GM23248 (cell line): ENCODE data around the gene JADE2. TPM values are rescaled to one million over a fixed set of nuclear protein-coding genes. Genes with fewer than 3 reads are reported as not detected.

Experiments
- DNase-seq: peaks from one replicate; pipeline ENCODE4 v3.0.0-alpha.2; 2015
- H2AFZ ChIP-seq: fragments of 200-600 bp; sonication (generic); 2 replicates; pipeline ENCODE4 v1.6.1; 2016; ENCODE audit warnings: antibody characterized with exemption
- H3F3A ChIP-seq: fragments of 200-600 bp; sonication (generic); 2 replicates; pipeline ENCODE4 v1.6.1; 2016; ENCODE audit warnings: mild to moderate bottlenecking, antibody characterized with exemption, mixed run types; ENCODE audit not compliant: insufficient read depth
- H3K27ac ChIP-seq: fragments of 200-600 bp; sonication (generic); 2 replicates; pipeline ENCODE4 v1.5.1; 2016; ENCODE audit warnings: mild to moderate bottlenecking
- H3K27me3 ChIP-seq: fragments of 200-600 bp; sonication (generic); replicated peaks from 2 replicates; pipeline ENCODE4 v1.6.1; 2016; ENCODE audit warnings: mild to moderate bottlenecking; ENCODE audit not compliant: insufficient read depth
- H3K36me3 ChIP-seq: fragments of 200-600 bp; sonication (generic); 2 replicates; pipeline ENCODE4 v1.6.1; 2016; ENCODE audit warnings: low read depth, mild to moderate bottlenecking
- H3K4me1 ChIP-seq: fragments of 200-600 bp; sonication (generic); 2 replicates; pipeline ENCODE4 v1.6.1; 2016; ENCODE audit warnings: mild to moderate bottlenecking; ENCODE audit not compliant: insufficient read depth
- H3K4me2 ChIP-seq: fragments of 200-600 bp; sonication (generic); one replicate; pipeline ENCODE4 v1.6.1; 2016; ENCODE audit warnings: mild to moderate bottlenecking; ENCODE audit not compliant: unreplicated experiment
- H3K4me3 ChIP-seq: fragments of 200-600 bp; sonication (generic); 2 replicates; pipeline ENCODE4 v1.5.1; 2016; ENCODE audit warnings: mild to moderate bottlenecking
- H3K79me2 ChIP-seq: fragments of 200-600 bp; sonication (generic); 2 replicates; pipeline ENCODE4 v1.6.1; 2016; ENCODE audit warnings: mild to moderate bottlenecking; ENCODE audit not compliant: insufficient read depth
- H3K9ac ChIP-seq: fragments of 200-600 bp; sonication (generic); 2 replicates; pipeline ENCODE4 v1.6.1; 2016; ENCODE audit warnings: mild to moderate bottlenecking
- H3K9me2 ChIP-seq: fragments of 200-600 bp; sonication (generic); 2 replicates; pipeline ENCODE4 v1.6.1; 2016; ENCODE audit warnings: mixed run types, mild to moderate bottlenecking, moderate library complexity; ENCODE audit not compliant: insufficient read depth
- H3K9me3 ChIP-seq: fragments of 200-600 bp; sonication (generic); one replicate; pipeline ENCODE4 v1.6.1; 2017; ENCODE audit warnings: low read depth
- H4K20me1 ChIP-seq: fragments of 200-600 bp; sonication (generic); 2 replicates; pipeline ENCODE4 v1.6.0; 2016; ENCODE audit not compliant: insufficient read depth
- EZH2 ChIP-seq: fragments of 200-600 bp; sonication (generic); IDR thresholded peaks from 2 replicates; pipeline ENCODE4 v1.6.1; 2018; ENCODE audit warnings: antibody characterized with exemption, mild to moderate bottlenecking; ENCODE audit not compliant: insufficient read depth, poor library complexity, severe bottlenecking
- EZH2phosphoT487 ChIP-seq: fragments of 200-600 bp; sonication (generic); IDR thresholded peaks from 2 replicates; pipeline ENCODE4 v1.6.1; 2018; ENCODE audit warnings: antibody characterized with exemption, moderate library complexity, mild to moderate bottlenecking, low read depth; ENCODE audit not compliant: insufficient read depth
- WGBS, 2 experiments: methylation state at CpG; one replicate each; pipeline ENCODE4 v1.1.6; 2015 to 2017; ENCODE audit warnings: low lambda C conversion rate in 2 of 2, low coverage in 1 of 2; ENCODE audit errors: missing lambda C conversion rate in 2 of 2; 5-methylcytosine and 5-hydroxymethylcytosine counted together
- in situ Hi-C: fragments of 300-500 bp; cut with MboI; formaldehyde crosslinking; loops from 2 replicates; pipeline ENCODE4 v1.15.0; 2020
- polyA plus RNA-seq: library from polyadenylated mRNA; unstranded; fragments of >200 nt; fragmentation: Nextera tagmentation; extraction: Ambion mirVana; gene quantifications from 2 replicates; pipeline ENCODE4 v1.2.1, GENCODE V29; 2016
- total RNA-seq: library from RNA; depleted of rRNA; stranded (reverse); fragments of >200 nt; shearing (Covaris generic); gene quantifications from 2 replicates; pipeline ENCODE4 v1.2.3, GENCODE V29; 2014

The JADE2 gene
- total and polyA plus RNA-seq, 2 experiments from 2014 or later = 7.1 to 18.0 TPM

GRCh38 chr5:134584662-134585061, 59.2 kb downstream of the JADE2 start:
- no peak overlapping the region for H2AFZ ChIP-seq
- H3K79me2 ChIP-seq = no peaks in the 10 kb centered on the region
- H3K9me2 ChIP-seq = no peaks in the 10 kb centered on the region
- H3K27me3 ChIP-seq = no peaks in the 10 kb centered on the region
- H3K9me3 ChIP-seq = no peaks in the 10 kb centered on the region
- no peak overlapping the region for H3K4me2 ChIP-seq
- in situ Hi-C loops = loop anchor here (10.0 to 25.0 kb wide), 2 partner anchors 280 to 397 kb away; partner anchors contain the start of gene SKP1
- peaks cover 4% of the 10 kb centered on the region for H3K36me3 ChIP-seq
- DNase-seq = no peak
- no peak overlapping the region for H3K4me3 ChIP-seq
- H4K20me1 ChIP-seq = no peaks in the 10 kb centered on the region
- no peak overlapping the region for H3K27ac ChIP-seq
- 0 out of 2 replicates have a peak, but pooled peaks cover 3% of the 10 kb centered on the region for H3F3A ChIP-seq
- TF ChIP-seq EZH2phosphoT487 (no peak), EZH2 (no peak)
- WGBS, 2 experiments = 56 to 63% methylated on average over 3 of the region's 3 CpGs
- H3K4me1 ChIP-seq = no peaks in the 10 kb centered on the region
- H3K9ac ChIP-seq = no peak overlapping the region

GRCh38 chr5:134585966-134586365, 60.5 kb downstream of the JADE2 start:
- Histone ChIP-seq H2AFZ (no peak overlapping the region), H3K9me2 (no peaks in the 10 kb centered on the region), H3K4me1 (no peaks in the 10 kb centered on the region), H3K27me3 (no peaks in the 10 kb centered on the region), H4K20me1 (no peaks in the 10 kb centered on the region), H3F3A (no peaks in the 10 kb centered on the region), H3K4me3 (no peak overlapping the region), H3K9me3 (no peaks in the 10 kb centered on the region), H3K9ac (no peak overlapping the region), H3K36me3 (no peaks in the 10 kb centered on the region; the same call in 1 of the 2 replicates), H3K4me2 (no peak overlapping the region), H3K27ac (no peak overlapping the region), H3K79me2 (no peaks in the 10 kb centered on the region)
- no peak for TF ChIP-seq EZH2
- no peak for TF ChIP-seq EZH2phosphoT487
- DNase-seq = no peak
- WGBS, 2 experiments = 81 to 88% methylated on average over 2 of the region's 2 CpGs
- in situ Hi-C loops = loop anchor here (10.0 to 25.0 kb wide), 2 partner anchors 281 to 399 kb away; partner anchors contain the start of gene SKP1

- no peak for TF ChIP-seq EZH2phosphoT487
- no peak for TF ChIP-seq EZH2
Observed at GRCh38 chr5:134586866-134587524, 61.5 kb downstream of the JADE2 start.

GRCh38 chr5:134590992-134591659, 65.7 kb downstream of the JADE2 start:
- 73 to 74% methylated on average over 5 of the region's 5 CpGs for WGBS, 2 experiments
- no peaks in the 10 kb centered on the region for H3K36me3 ChIP-seq
- peaks cover 8% of the 10 kb centered on the region; the same call in 1 of the 2 replicates for H3K4me1 ChIP-seq
- TF ChIP-seq EZH2phosphoT487 (no peak), EZH2 (no peak)
- H3K9ac ChIP-seq = no peak overlapping the region
- H4K20me1 ChIP-seq = no peaks in the 10 kb centered on the region
- in situ Hi-C loops = loop anchor here (25.0 kb wide), 1 partner anchor 404 kb away; the partner anchor contains the start of gene SKP1
- H3K9me3 ChIP-seq = no peaks in the 10 kb centered on the region
- DNase-seq = no peak
- H3K9me2 ChIP-seq = no peaks in the 10 kb centered on the region
- no peak overlapping the region for H2AFZ ChIP-seq
- H3K27me3 ChIP-seq = no peaks in the 10 kb centered on the region
- no peak overlapping the region for H3K4me3 ChIP-seq
- no peaks in the 10 kb centered on the region for H3F3A ChIP-seq
- H3K27ac ChIP-seq = no peak overlapping the region
- no peaks in the 10 kb centered on the region for H3K79me2 ChIP-seq
- no peak overlapping the region for H3K4me2 ChIP-seq

More at GRCh38 chr5:134586866-134587524, 61.5 kb downstream of the JADE2 start:
- WGBS, 2 experiments = 18 to 20% methylated on average over 12 to 13 of the region's 13 CpGs
- no peak overlapping the region for H3K27ac ChIP-seq
- no peaks in the 10 kb centered on the region for H3K9me3 ChIP-seq
- H3K4me1 ChIP-seq = no peaks in the 10 kb centered on the region
- H3K4me2 ChIP-seq = no peak overlapping the region
- no peaks in the 10 kb centered on the region for H3K9me2 ChIP-seq
- no peaks in the 10 kb centered on the region for H3K36me3 ChIP-seq
- H3K27me3 ChIP-seq = no peaks in the 10 kb centered on the region
- H2AFZ ChIP-seq = peak overlapping the region; percentile 95
- in situ Hi-C loops = loop anchor here (10.0 to 25.0 kb wide), 2 partner anchors 282 to 400 kb away; partner anchors contain the start of gene SKP1
- H3K9ac ChIP-seq = no peak overlapping the region
- H3F3A ChIP-seq = no peaks in the 10 kb centered on the region
- H3K79me2 ChIP-seq = no peaks in the 10 kb centered on the region
- no peak overlapping the region for H3K4me3 ChIP-seq
- DNase-seq = peak; percentile 89
- no peaks in the 10 kb centered on the region for H4K20me1 ChIP-seq
